Measurements from ENCODE around the gene DPH2.

The DPH2 gene

DNA sequence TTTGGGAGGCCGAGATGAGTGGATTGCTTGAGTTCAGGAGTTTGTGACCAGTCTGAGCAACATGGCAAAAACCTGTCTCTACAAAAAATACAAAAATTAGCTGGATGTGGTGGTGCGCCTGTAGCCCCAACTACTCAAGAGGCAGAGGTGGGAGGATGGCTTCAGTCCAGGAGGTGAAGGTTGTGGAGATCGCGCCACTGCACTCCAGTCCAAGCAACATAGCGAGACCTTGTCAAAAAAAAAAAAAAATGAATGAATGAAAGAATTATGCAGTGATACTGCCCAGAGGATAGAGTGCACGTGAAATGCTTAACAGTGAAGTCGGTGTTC, 429 bp upstream of the DPH2 start:
- DNase-seq (ENCODE audit: low read depth in 2 of 2) = no peak

DNA sequence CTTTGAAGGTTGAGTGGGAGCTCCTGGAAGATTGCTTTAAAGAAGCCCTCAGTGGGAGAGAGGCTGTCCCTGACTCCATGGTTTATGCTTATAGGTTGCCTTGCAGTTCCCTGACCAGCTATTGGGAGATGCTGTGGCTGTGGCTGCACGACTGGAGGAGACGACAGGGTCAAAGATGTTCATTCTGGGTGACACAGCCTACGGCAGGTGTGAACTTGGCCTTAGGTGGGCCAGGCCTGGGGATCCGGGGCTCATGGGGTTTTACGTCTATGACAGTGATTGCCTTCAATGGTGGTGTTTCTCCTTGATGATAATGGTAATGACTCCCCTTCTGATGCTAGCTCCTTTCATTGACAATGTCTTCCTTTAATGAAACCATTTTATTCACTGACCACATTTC, 692 bp downstream of the DPH2 start:
- no peak for DNase-seq (ENCODE audit: low read depth in 2 of 2)

- DNase-seq (ENCODE audit: low read depth in 2 of 2) = no peak
These were observed 1.1 kb downstream of the DPH2 start for GRCh38 chr1:43970911-43971310.

- no peak for DNase-seq (ENCODE audit: low read depth in 2 of 2)
These were observed 1.6 kb downstream of the DPH2 start for GRCh38 chr1:43971336-43971980.

DNA sequence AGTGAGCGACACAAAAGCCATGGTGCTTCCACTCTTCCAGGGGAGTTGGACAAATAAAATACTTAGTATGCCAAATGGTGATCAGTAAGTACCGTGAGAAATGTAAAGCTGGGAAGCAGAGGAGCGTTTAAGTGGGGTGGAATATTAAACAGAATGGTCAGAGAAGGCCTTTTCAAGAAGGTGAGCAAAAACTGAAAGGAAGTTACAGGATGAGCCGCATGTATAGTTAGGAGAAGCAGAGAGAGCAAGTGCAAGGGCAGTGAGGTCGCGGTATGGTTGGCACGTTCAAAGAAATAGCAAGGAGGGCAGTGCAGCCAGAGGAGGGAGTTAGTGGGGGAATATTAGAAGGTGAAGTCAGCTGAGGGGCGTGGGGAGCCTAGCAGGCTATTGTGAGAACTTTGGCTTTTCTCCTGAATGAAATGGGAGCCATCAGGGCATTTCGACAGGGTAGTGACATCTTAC, 4.2 kb downstream of the DPH2 start:
- DNase-seq (ENCODE audit: low read depth in 2 of 2) = no peak

DNA sequence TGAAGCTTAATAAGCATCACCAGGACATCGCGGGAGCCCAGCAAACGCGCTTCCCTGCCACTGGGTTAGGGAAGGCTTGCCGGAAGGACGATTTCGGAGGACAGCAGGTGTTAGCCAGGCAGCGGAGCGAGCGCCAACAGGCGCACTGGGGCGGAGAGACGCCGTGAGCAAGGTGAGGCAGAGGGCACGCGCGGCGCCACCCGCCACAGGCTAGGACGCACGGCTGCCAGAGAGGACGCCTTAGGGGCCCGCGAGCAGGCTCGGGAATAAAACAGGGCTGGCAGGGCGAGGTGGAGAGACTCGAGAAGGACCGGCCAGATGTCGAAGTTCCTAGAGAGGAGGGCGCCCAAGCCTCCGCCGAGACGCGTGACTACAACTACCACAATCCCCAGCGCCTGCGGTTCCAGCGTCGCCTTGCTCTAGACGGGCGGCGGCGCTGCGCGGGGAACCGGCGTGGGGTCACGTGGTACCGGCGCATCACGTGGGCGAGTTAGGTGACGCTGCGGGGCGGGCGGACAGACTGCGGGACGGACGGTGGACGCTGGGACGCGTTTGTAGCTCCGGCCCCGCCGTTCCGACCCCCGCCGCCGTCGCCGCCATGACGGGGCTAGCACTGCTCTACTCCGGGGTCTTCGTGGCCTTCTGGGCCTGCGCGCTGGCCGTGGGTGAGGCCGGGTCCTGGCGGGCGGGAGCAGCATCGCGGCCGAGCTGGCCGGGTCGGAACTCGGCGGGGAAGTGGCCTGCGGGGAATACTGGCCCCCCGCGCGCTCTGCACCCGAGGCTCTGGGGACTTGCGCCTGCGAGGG, 4.8 kb downstream of the DPH2 start, which contains the start of gene ATP6V0B:
Gene ATP6V0B, plus strand, starts transcription at position 518 of the 806 bp plus-strand sequence. Its CDS starts 81 bp downstream, at position 599.
- peak; percentile 86 to 87 for DNase-seq (ENCODE audit: low read depth in 2 of 2)

DNA sequence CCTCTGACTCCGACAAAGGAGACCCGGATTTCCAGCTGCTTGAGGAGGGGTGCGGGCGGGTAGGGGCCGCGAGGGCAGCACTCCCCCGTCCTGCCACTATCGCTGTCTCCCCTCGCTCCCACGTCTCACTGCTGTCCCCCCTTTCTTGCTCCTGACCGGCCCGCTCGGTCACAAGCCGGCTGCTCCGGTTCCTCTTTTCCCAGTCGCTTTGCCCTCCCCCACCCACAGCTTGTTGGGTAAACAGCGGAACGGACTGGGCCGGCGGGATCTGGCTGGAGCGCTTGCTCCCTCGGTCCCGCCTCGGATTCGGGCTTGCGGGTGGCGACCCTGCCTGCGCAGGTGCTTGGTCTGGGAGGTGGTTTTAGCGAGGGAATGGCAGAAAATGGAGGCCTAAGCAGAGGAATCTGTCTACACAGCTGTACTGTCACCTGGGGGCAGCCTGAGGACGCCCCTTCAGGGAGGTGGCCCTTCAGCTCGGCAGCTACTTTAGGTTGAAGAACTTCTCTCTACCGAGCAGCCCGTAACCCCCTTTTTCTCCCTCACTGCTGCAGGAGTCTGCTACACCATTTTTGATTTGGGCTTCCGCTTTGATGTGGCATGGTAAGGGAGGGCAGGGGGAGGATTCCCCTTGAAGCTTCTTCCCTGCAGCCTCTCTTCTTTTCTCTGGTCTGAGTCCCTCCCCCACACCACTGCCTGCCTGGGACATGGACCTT, 5.6 kb downstream of the DPH2 start:
- DNase-seq (ENCODE audit: low read depth in 2 of 2) = no peak

DNA sequence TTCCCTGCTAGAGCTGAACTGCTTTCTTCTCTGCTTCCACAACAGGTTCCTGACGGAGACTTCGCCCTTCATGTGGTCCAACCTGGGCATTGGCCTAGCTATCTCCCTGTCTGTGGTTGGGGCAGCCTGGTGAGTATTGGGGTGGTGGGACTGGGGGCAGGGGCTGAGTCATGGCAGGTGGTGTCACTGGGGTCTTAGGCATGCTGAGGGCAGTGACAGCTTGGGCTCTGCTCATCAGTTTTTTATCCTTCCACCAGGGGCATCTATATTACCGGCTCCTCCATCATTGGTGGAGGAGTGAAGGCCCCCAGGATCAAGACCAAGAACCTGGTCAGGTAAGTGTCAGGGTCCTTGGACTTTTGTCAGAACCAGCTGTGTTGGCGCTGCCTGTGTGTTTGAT, 6.2 kb downstream of the DPH2 start:
- no peak for DNase-seq (ENCODE audit: low read depth in 2 of 2)

DNA sequence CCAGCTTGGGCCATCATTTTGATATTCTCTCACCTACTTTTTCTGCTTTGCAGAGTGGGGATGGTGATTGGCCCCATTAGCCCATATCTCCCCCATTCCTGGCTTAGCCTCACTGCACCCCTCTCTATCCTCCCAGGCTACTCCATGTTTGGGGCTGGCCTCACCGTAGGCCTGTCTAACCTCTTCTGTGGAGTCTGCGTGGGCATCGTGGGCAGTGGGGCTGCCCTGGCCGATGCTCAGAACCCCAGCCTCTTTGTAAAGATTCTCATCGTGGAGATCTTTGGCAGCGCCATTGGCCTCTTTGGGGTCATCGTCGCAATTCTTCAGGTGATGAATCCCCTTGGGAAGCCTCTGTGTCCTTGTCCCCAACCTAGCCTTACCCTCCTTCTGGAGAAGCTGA, 7.1 kb downstream of the DPH2 start:
- DNase-seq (ENCODE audit: low read depth in 2 of 2) = no peak

GRCh38 chr1:43977376-43978263, 7.8 kb downstream of the DPH2 start:
- DNase-seq (ENCODE audit: low read depth in 2 of 2) = no peak

GRCh38 chr1:43978264-43978550, 8.4 kb downstream of the DPH2 start:
- DNase-seq (ENCODE audit: low read depth in 2 of 2) = no peak

DNA sequence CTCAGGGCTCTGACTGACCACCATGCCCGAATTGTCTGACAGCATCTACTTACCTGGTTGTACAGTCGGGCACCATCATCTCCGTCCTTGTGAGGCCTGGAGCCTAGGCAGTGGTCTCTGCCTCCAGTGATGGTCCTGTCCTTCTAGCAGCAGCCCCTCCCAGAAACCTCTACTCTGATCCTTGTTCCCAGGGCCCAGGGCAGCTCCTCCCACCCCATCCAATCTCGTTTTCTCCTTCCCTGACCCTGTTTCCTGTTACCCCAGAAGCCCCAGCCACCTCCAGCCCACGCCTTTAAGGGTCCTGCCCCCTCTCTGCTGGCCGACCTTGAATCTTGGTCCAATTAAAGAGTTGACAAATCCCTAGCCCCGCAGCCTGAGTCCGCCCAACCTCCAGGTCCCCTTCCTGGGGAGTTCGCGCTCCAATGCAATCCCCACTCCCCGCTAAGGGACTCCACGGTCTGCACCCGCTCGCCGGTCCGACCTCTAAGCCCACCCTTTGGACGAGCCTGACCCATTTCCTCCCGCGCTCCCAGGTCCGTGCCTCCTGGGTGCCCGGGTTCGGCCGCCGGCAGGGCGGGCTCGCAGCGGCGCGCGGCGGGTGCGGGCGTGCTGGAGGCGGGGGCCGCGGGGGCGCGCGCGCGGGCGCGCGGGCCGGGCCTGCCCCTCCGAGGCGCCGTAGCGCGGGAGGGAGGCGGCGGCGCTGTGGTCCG, 8.9 kb downstream of the DPH2 start, which contains the start of gene B4GALT2:
Gene B4GALT2, plus strand, starts transcription at position 660 of the 710 bp plus-strand sequence. CDS start 1,951 bp downstream, outside the sequence.
- peak in 1 of 2 donors; percentile 23 for DNase-seq (ENCODE audit: low read depth in 2 of 2)

DNA sequence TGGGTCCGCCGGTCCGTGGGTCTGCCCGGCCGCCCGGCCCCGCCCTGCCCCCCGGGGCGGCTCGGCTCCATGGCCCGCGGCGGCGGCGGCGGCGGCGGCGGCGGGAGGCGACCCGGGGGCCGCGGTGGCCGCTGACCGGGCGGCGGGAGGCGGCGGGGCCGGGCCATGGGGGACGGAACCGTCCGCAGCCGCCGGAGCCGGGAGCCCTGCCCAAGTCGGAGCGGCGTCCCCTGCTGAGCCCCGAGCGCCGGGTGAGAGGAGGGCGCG, 9.4 kb downstream of the DPH2 start:
- DNase-seq (ENCODE audit: low read depth in 2 of 2) = no peak

DNA sequence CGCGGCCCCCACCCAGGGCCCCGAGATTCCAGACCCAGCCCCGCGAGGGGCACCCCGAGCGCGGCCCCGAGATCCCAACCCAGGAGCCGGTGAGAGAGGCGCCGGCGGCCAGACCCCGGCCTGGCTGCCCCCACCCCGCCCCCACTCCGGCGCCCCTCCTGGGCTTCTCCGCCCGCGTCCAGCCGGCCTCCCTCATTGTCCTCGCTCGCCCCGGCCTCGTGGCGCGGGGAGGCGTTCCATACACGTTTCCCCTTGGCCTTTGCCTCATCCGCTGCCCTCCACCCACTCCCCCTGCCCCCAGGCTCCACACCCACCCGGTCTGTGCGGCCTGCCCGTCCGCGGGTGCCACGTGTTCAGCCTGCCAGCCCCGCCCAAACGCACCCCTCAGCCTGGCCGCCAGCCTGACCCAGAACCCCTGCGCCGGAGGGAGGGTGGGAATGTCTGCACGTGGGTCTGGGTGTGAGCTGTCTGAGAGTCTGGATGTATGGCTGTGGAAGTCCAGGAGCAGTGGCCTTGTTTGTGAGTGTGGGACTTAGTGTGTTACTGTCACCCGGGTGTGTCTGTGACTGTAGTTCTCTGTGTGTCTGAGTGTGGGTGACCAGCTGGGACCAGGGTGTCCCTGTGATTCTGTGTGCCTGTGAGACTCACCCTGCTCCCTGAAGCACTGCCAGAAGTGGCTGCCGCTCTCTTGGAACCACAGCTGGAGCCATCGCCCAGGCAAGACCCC, 9.9 kb downstream of the DPH2 start:
- DNase-seq (ENCODE audit: low read depth in 2 of 2) = peak in 1 of 2 donors; percentile 30

- no peak for DNase-seq (ENCODE audit: low read depth in 2 of 2)
These were observed 10.7 kb downstream of the DPH2 start for GRCh38 chr1:43980255-43981134.

DNA sequence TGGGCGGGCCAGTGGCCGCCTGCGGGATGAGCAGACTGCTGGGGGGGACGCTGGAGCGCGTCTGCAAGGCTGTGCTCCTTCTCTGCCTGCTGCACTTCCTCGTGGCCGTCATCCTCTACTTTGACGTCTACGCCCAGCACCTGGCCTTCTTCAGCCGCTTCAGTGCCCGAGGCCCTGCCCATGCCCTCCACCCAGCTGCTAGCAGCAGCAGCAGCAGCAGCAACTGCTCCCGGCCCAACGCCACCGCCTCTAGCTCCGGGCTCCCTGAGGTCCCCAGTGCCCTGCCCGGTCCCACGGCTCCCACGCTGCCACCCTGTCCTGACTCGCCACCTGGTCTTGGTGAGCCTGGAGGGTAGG, 11.3 kb downstream of the DPH2 start:
- no peak for DNase-seq (ENCODE audit: low read depth in 2 of 2)

DNA sequence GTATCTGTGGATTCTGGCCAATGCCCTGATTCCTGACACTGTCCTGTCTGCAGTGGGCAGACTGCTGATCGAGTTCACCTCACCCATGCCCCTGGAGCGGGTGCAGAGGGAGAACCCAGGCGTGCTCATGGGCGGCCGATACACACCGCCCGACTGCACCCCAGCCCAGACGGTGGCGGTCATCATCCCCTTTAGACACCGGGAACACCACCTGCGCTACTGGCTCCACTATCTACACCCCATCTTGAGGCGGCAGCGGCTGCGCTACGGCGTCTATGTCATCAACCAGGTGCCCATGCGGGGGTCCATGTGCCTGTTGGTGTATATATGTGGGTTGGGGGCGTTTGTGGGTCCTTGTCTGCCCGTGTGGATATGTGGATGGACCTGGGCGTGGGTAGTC, 11.8 kb downstream of the DPH2 start:
- DNase-seq (ENCODE audit: low read depth in 2 of 2) = no peak

DNA sequence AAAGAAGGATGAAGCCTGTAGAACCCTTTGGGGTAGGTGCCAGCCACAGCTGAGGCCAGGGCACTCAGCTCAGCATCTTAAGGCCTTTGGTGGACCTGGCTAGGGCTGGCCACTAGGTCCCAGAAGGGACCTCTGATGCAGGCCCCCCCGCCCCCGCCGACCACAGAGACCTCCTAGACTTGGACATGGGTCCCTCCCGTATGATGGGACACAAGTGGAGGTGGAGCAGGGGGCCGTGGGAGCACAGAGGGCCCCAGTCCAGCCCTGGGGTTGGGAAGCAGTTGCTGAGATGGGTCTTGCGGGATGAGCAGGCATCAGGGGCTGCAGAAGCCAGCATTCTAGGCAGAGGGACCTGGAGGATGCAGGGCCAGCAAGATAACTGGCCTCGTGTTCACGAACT, 12.4 kb downstream of the DPH2 start:
- DNase-seq (ENCODE audit: low read depth in 2 of 2) = no peak

DNA sequence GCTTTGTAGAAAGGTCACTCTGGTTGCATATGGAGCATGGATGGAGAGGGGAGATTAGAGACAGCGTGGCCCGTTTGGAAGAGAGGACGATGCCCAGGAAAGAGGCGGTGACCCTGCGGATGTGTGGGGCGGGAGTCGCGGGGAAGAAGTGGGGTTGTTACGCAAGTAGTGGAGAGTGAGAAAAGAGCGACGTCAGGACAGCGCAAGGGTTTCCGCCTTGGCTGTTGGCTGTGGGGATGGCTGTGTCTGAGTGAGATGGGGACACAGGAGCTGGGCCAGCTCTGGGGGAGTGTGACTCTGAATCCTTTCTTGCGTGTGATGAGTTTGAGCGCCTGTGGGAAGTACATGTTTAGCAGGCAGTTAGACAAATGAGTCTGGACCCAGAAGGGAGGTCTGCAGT, 13.0 kb downstream of the DPH2 start:
- DNase-seq (ENCODE audit: low read depth in 2 of 2) = no peak

Data from stimulated activated CD8-positive, alpha-beta memory T cell treated with anti-CD3 and anti-CD28 coated beads, Interleukin-15, amount 100 ng/mL, for 4 hours (primary cell).